Body of pancreas (tissue), 4 donors: ENCODE data around the gene SNRNP70. TPM values are rescaled to one million over a fixed set of nuclear protein-coding genes. Genes with fewer than 3 reads are reported as not detected.

Source experiments
- ATAC-seq: fragments of 150-250 bp; one replicate; pipeline ENCODE4 v1.9.1; 2016
- DNase-seq, 4 donors: peaks; one replicate each; pipeline ENCODE4 v3.0.0-alpha.2; 2019
- H3K27ac ChIP-seq, 4 donors: fragments of 200-600 bp; sonication (generic); 1 replicate in 3 of 4; 2 replicates in 1 of 4; pipeline versions ENCODE4 v1.5.1 to v1.6.1; 2016 to 2019; ENCODE audit warnings: mild to moderate bottlenecking in 1 of 4, mixed read lengths in 1 of 4, moderate library complexity in 1 of 4
- H3K27me3 ChIP-seq, 2 donors: fragments of 200-600 bp; sonication (generic); one replicate each; pipeline ENCODE4 v1.6.0; 2016; ENCODE audit warnings: mild to moderate bottlenecking in 1 of 2
- H3K36me3 ChIP-seq, 2 donors: fragments of 200-600 bp; sonication (generic); replicated peaks in 1 of 2; 2 replicates each; pipeline ENCODE4 v1.5.1; 2016; ENCODE audit warnings: low read depth in 2 of 2; ENCODE audit not compliant: insufficient read depth in 1 of 2
- H3K4me1 ChIP-seq: fragments of 200-600 bp; sonication (generic); one replicate; pipeline ENCODE4 v1.6.0; 2016
- H3K4me3 ChIP-seq, 2 donors: fragments of 200-600 bp; sonication (generic); 1 replicate in 1 of 2; 2 replicates in 1 of 2; pipeline ENCODE4 v1.5.1; 2016 to 2019
- H3K9me3 ChIP-seq, 3 donors: fragments of 200-600 bp; sonication (generic); 1 replicate in 2 of 3; 2 replicates in 1 of 3; pipeline ENCODE4 v1.5.1; 2016
- POLR2A ChIP-seq, 3 donors: fragments of 450-650 bp; IDR thresholded peaks; one replicate each; pipeline ENCODE4 v1.6.1; 2016; ENCODE audit warnings: antibody characterized with exemption in 3 of 3, mild to moderate bottlenecking in 2 of 3
- WGBS, 2 donors: methylation state at CpG; one replicate each; pipeline ENCODE4 v1.1.5; 2017; 5-methylcytosine and 5-hydroxymethylcytosine counted together
- intact Hi-C: fragments of 100-400 bp; cut with DNase I; formaldehyde crosslinking; loops from one replicate; pipeline ENCODE4 v1.15.1; 2023
- total RNA-seq, 2 donors: library from RNA; depleted of rRNA; stranded (reverse); fragments of >200 nt; gene quantifications; one replicate each; pipeline ENCODE4 v1.1.0, GENCODE V29; 2016
- TF ChIP-seq, protein P1 (sequence below), 7 experiments: fragments of 450-650 bp in 4 of 7; fragments of 200-600 bp in 3 of 7; sonication (generic) in 3 of 7; IDR thresholded peaks; one replicate each; pipeline ENCODE4 v1.5.1; 2016 to 2019; ENCODE audit warnings: antibody characterized with exemption in 7 of 7

Gene SNRNP70
- total RNA-seq, 2 donors from 2014 or later: 199 to 588 TPM

DNA sequence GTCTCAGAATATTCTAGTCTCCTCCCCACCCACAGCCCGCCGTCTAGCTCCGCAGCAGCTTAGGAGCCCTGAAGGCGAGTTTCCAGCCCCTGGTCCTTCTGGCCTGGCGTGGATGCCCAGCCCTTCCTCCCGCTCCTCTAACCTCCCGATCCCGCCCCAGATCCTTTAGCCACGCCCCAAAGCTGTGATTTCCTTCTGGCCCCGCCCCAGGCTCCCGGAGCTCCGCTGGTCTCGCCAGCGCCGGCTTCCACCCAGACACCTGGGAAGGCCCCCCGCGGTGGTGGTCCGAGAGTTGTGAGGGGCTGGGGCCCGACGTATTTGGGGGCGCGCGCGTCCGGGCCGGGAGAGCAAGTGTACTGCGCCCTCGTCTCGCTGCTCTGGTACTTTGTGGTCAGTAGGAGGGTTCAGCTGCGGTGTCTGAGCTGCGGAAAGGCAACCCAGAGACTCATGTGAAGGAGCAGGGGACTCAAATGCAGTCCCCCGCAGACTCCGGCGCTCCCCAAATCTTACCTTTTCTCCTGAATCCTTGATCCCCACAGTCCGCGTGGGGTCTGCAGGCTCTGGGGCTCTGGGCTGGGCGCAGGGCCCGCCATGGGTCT, 27.5 kb upstream of the SNRNP70 start, which contains the start of gene CGB7:
Gene CGB7 (minus strand): TSS at position 114 of the 599 bp plus-strand sequence. CDS start 2,374 bp downstream, outside the sequence.
- no peak for TF ChIP-seq POLR2A (IDR thresholded peaks at IDR 0.05)
- TF ChIP-seq, protein P1, sequence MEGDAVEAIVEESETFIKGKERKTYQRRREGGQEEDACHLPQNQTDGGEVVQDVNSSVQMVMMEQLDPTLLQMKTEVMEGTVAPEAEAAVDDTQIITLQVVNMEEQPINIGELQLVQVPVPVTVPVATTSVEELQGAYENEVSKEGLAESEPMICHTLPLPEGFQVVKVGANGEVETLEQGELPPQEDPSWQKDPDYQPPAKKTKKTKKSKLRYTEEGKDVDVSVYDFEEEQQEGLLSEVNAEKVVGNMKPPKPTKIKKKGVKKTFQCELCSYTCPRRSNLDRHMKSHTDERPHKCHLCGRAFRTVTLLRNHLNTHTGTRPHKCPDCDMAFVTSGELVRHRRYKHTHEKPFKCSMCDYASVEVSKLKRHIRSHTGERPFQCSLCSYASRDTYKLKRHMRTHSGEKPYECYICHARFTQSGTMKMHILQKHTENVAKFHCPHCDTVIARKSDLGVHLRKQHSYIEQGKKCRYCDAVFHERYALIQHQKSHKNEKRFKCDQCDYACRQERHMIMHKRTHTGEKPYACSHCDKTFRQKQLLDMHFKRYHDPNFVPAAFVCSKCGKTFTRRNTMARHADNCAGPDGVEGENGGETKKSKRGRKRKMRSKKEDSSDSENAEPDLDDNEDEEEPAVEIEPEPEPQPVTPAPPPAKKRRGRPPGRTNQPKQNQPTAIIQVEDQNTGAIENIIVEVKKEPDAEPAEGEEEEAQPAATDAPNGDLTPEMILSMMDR (IDR thresholded peaks at IDR 0.05): no peak
- H3K4me1 ChIP-seq: peaks cover 25% of the 10 kb centered on the region
- H3K9me3 ChIP-seq: no peaks in the 10 kb centered on the region
- no peak within 1 kb of the TSS for H3K27ac ChIP-seq
- intact Hi-C loops: no loop called here
- DNase-seq (peak; percentile 76 to 85 (median 78)), ATAC-seq (peak; percentile 72)
- WGBS, 2 donors: 3 to 10% methylated on average over 15 to 38 of the region's 38 CpGs
- H3K4me3 ChIP-seq: no peak within 1 kb of the TSS
- no peaks in the 10 kb centered on the region for H3K36me3 ChIP-seq
- peaks cover 3 to 14% of the 10 kb centered on the region in 2 donors for H3K27me3 ChIP-seq

DNA sequence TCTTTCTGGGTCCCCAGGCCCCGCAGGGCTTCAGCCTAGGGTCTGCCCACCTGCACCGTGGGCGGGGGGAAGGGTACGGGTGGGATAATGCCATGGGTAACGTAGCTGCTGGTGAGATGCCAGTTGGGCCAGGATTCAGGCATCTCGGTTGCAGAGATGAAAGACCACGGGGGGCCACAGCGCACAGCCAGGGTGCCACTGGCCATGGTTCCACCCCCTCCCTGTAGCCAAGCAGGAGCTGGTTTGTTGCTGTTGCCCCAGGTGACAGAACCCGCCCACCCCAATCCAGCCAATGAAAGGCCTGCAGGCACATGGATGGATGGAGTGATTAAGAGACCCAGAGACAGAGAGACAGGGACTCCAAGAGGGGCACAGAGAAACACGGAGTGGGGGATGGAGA, 26.7 kb upstream of the SNRNP70 start:
- ATAC-seq (no peak), DNase-seq (no peak)
- peaks cover 25% of the 10 kb centered on the region for H3K4me1 ChIP-seq
- no peak overlapping the region for H3K4me3 ChIP-seq
- H3K9me3 ChIP-seq: no peaks in the 10 kb centered on the region
- no peaks in the 10 kb centered on the region for H3K36me3 ChIP-seq
- intact Hi-C loops: no loop called here
- TF ChIP-seq, protein P1 (IDR thresholded peaks at IDR 0.05): no peak
- no peak for TF ChIP-seq POLR2A (IDR thresholded peaks at IDR 0.05)
- H3K27ac ChIP-seq: no peak overlapping the region
- H3K27me3 ChIP-seq: peaks cover 3 to 14% of the 10 kb centered on the region in 2 donors
- 43% methylated on average over 5 to 9 of the region's 10 CpGs for WGBS, 2 donors

DNA sequence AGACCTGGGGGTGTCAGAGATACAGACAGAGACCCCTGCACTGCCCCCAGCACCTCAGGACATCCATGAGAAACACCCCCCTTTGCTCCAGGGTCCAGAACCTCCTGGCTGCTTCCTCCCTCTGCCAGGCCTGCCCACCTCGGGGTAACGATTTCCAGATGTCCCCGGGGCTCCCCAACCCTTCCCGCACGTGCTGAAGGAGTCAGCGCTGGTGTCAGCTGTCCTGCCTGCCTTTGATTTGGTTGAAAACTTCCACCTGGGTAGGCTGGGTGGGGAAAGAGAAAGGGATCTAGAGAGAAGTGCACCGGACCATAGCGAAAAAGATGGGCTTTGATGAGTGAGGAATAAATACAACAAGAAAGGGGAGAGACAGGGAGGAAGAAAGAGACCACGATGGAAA, 26.2 kb upstream of the SNRNP70 start:
- intact Hi-C loops: no loop called here
- Histone ChIP-seq H3K9me3 (no peaks in the 10 kb centered on the region), H3K36me3 (no peaks in the 10 kb centered on the region), H3K27me3 (peaks cover 3 to 14% of the 10 kb centered on the region in 2 donors), H3K4me1 (peaks cover 25% of the 10 kb centered on the region), H3K4me3 (no peak overlapping the region), H3K27ac (no peak overlapping the region)
- DNase-seq: no peak
- TF ChIP-seq, protein P1 (IDR thresholded peaks at IDR 0.05): no peak
- no peak for TF ChIP-seq POLR2A (IDR thresholded peaks at IDR 0.05)
- 72 to 77% methylated on average over 3 to 9 of the region's 9 CpGs for WGBS, 2 donors
- no peak for ATAC-seq

DNA sequence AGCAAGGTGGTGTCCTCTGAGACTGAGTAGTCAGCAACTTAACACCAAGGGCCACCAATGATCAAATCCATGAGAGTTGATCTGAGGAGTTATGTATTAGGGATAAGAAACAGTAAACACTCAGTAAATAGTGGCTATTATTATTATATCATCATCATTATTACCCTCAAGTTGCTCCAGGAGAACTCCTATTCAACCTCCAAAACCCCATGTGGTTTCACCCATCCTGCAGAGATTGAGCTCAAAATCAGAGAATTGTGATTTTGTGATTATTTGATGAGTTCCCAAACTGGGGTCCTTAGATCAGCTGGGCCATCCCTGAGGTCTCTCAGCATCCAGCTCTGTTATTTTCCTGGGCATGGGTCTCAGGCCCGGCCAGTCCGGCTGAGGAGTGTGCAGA, 24.3 kb upstream of the SNRNP70 start:
- no peak for DNase-seq
- no peaks in the 10 kb centered on the region for H3K9me3 ChIP-seq
- no peak overlapping the region for H3K4me3 ChIP-seq
- WGBS, 2 donors: 100% methylated on average over 2 of the region's 2 CpGs
- H3K27me3 ChIP-seq: peaks cover 3 to 21% of the 10 kb centered on the region in 2 donors
- H3K4me1 ChIP-seq: peaks cover 33% of the 10 kb centered on the region
- ATAC-seq: no peak
- TF ChIP-seq, protein P1 (IDR thresholded peaks at IDR 0.05): no peak
- TF ChIP-seq POLR2A (IDR thresholded peaks at IDR 0.05): no peak
- intact Hi-C loops: no loop called here
- H3K36me3 ChIP-seq: no peaks in the 10 kb centered on the region
- H3K27ac ChIP-seq: no peak overlapping the region

DNA sequence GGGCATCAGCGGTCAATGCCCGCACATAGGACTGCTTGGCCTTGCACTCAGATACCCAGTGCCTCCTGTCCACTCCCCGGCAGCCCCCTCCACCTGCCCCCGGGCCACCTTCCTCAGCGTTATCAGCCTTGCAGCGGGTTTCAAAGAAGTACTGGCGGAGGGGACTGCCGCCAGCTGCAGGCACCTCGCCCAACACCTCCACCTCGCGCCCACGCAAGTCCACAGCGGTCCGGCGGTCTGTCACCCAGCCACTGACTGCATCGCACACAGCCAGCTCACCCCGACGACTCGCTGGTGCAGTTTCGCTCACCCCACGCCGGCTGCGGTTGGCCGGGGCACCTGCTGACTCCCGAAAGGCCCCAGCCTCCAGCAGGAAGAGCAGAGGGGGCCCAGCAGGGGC, 23.8 kb upstream of the SNRNP70 start:
- Histone ChIP-seq H3K4me1 (peaks cover 29% of the 10 kb centered on the region), H3K27me3 (peaks cover 3 to 21% of the 10 kb centered on the region in 2 donors), H3K9me3 (no peaks in the 10 kb centered on the region), H3K27ac (no peak overlapping the region), H3K4me3 (no peak overlapping the region), H3K36me3 (no peaks in the 10 kb centered on the region)
- DNase-seq: no peak
- intact Hi-C loops: no loop called here
- no peak for ATAC-seq
- 55 to 65% methylated on average over 13 to 20 of the region's 25 CpGs for WGBS, 2 donors
- TF ChIP-seq, protein P1 (IDR thresholded peaks at IDR 0.05): no peak
- TF ChIP-seq POLR2A (IDR thresholded peaks at IDR 0.05): no peak
